GM19025 (cell line): ENCODE results near the gene TSPAN5.
A peak's percentile ranks its signal among the peaks of the same experiment; 100 is the strongest.

Source experiments
- ATAC-seq: cut with Tn5 transposase; IDR thresholded peaks from one replicate; pipeline ENCODE4 v1.9.1; 2021; ENCODE audit warnings: mild to moderate bottlenecking, low read depth, moderate library complexity; ENCODE audit not compliant: unreplicated experiment

The TSPAN5 gene

DNA sequence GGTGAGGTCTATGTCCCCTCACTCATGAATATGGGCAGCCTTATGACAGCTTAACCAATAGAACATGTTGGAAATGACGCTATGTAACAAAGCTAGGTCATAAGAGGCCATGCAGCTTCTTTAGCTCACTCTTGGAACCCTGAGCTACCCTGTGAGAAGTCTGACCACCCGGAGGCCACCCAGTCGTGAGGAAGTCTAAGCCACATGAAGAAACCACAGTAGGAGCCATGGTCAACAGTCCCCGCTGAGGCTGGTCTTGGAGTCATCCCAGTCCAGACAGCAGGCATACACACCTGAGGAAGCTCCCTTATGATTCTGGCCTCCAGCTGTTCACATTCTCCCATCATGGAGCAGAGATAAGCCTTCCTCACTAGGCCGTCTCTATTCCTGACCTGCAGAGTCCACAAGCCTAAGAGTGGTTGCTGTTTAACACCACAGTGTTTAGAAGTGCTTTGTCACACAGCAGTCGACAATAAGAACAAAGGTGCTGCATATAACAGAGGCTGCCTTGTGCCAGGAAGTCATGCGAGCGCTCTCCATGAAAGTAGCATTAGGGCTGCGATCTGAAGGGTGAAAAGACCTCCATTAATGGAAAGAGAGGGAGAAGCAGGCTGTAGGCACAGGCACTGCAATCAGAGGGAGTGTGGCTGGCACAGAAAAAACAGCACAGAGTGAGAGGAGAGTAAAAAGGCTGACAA lies 38.2 kb downstream of the TSPAN5 start:
- no peak for ATAC-seq

DNA sequence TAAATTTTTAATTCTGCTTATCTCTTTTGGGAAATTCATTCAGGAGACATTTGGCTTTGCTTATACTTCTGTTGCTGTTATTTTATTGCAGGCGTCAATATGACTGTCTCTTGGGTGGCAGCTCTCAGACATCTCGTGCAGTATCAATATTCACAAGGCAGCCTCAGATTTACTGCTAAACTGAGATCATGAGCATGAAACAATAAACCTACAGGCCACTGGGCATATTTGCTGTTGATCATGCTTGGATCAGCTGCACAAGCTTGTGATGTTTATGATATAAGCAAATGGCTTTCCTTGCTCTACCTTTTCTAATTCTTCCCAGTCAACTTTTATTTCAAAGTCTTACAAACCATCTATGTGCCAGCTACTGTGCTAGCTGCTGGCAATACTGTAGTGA lies 39.2 kb downstream of the TSPAN5 start:
- ATAC-seq = no peak

DNA sequence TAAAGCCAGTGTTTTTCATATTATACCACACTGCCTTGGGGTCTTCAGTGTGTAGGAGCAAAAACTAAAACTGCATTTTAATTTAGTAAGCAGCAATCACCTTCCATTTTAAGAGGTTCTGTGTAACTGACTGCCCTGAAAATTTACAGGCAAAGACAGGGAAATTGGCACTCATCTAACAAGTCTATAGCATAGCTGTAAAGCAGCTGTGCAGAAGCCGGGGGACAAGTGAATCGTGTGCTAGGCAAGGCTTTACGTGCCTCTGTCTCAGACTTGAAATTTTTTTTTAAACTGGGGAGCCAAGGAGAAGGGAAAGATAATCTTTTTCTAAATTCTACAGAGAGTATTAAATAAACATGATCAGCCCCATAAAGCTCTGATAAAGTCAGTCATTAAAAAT lies 39.7 kb downstream of the TSPAN5 start:
- no peak for ATAC-seq

DNA sequence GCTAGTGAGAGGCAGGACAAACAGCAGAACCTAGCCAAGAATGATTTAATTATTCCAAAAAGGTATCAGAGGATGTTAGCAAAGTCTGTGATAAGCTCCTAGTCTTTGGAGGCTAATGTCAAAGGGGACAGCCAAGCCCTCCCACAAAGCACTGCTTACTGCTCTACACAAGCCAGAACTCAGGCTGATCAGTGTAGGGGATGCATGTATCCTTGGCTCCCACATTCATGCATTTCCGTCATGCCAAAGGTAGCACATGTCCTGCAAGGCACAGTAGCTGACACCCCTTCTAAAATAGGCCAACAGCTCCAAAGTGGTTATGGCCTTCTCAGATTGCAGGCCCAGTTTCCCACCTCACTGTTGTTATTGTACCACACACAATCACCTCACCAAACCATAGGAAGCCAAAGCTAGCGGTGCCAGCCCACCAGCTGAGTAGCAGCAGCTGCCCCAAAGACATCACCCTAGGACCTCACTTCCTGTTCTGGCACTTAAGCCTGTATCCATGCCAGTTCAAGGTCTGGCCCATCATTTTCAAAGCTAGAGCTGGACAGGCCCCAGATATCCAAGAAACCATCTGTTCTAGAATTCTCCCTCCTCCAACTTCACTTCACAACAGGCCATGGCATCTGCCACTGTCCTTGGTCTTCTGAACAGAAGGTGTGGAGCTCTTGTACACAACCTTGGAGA lies 40.9 kb downstream of the TSPAN5 start:
- no peak for ATAC-seq

DNA sequence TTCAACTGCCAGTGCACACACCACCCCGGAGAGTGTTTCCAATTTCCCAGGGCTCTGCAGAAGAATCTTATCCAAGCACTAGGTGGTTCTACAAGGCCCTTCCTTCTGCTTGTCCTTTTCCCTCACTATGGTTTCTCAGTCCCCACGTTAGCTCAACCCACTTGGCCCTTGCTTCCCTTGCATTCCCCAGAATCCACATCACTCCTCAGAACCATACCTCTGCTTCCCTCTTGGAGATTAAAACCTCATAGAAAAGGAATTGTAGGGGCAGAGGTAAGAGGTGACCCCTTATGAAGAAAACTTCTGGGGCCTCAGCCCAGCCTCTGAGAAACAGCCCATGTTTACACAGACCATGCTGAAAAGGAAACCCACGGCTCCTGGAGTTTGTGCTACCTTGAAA lies 42.4 kb downstream of the TSPAN5 start:
- ATAC-seq = no peak

DNA sequence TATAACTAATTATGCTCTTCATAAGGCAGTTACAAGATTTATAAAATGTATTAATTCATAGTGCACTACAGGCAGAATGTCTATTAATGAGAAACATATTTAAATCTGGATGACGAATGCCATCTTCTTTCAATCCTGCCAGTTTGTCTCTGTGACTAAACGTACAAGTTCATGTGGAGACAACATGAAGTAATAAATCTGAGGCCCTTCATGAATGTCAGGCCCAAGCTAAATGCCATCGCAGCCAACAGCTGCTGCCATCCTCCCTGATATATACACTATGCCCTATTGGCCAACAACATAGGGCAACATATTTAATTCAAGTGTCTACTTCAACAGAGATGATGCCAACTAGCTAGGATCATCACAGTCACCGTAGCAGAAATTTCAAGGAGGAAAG lies 43.7 kb downstream of the TSPAN5 start:
- no peak for ATAC-seq

DNA sequence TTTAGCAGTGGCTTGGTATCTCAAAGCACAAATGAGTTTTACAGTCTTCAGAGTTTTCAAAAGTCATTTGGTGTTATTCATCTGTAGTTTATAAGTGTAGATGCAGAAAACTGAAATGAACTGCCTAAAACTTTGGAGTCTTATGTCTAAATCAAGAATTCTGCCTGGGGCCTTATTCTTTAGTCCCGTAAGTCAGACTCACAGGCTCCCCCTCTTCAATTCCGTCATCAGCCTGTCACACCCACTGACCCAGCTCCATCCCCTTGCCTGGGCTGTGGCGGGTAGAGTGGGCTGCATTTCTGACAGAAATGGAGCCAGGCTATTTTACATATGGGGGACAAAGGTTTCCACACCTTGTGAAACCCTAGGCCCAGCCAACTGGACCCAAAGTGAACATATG lies 44.3 kb downstream of the TSPAN5 start:
- ATAC-seq = no peak

DNA sequence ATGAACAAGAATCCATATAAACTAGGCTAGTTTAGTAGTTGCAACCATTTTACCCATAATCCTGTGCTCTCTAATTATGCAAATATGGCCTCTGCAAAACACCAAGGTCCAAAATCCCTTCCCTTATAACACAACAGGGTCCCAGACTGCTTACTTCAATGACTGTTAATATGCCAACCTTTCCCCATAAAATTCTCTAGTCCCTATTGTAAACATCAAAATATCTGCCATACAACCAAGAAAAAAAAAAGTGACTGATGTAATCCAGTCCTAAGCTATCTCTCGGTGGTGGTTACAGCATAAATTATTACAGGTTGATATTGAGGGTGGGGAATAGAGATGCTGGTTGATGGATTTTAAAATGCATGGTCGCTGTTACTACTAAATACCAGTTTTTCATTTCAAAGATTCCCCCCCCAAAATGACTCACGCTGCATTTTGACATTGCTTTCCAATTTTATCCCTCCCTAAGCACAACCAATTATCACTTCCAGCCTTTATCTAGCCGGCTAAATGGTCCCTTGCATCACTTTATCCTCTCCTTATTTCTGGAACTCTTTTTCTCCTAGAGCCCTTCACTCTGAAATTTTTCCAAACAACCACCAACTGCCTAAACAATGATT lies 44.8 kb downstream of the TSPAN5 start:
- no peak for ATAC-seq

DNA sequence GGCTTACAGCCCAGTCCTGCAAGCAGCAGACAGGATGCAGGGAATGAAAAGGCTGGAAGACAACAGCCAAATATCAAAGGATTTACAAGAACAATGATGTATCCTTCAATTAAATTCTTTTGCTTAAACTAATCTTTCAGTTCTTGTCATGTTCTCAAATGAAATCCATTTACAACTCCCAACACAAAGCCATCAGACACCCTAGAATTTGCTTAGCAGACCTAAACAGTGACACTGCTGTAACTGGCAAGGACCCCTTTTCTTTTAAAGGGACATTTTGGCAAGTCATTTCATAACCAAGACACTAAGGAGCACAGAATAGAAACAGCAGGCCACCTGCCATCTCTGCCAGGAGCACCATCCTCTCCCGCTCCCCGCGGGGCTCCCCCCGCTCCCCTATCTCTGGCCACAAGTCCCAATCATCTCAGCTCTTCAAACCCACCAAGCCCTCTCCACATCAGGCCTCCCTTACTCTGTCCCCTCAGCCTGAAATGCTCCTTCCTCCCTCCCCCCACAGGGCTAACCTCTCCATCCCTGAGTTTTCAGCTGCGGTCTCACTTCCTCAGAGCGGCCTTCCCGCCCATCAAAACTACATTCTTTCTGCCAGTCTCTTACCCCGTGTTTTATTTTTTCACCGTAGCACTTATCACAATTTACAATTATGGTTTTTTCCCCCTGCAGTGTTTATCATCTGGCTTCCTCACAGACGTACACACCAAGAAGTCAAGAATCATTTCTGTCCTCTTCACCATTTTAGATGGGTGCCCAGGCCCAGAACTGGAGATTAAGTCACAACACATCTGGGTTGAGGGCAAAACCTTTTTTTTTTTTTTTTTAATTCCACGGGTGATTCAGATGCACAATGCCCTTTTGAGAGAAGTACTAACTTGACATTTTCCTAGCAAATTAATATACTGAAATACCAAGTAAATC lies 45.8 kb downstream of the TSPAN5 start:
- ATAC-seq = peak; percentile 71

DNA sequence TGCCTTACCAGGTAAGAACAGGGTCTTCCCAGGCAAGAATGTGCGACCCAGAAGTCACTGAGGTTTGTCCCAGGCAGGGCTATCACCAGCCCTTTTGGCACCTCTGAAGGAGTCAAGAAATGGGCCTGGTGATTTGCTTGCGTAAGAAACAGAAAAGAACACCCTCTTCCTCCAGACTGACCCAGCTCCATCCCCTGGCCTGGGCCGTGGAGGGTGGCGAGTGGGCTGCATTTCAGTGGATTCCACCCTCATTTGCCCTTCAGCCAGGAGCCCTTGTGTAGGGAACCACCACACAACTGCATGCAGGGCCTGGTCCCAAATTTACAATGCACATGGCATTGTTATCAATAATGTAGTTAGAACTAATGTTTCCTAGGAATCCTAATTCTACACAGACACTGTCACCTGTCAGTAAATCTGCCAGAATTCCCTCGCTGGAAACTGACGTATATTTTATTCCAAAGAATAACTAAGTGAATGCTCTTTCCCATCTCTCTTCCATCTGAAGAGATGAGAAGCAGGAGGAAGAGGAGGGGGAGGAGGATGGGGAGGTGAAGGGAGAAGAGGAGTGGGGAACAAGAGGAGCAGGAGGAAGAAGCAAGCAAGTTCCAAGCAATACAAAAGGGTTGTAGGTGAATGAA lies 46.6 kb downstream of the TSPAN5 start:
- no peak for ATAC-seq

DNA sequence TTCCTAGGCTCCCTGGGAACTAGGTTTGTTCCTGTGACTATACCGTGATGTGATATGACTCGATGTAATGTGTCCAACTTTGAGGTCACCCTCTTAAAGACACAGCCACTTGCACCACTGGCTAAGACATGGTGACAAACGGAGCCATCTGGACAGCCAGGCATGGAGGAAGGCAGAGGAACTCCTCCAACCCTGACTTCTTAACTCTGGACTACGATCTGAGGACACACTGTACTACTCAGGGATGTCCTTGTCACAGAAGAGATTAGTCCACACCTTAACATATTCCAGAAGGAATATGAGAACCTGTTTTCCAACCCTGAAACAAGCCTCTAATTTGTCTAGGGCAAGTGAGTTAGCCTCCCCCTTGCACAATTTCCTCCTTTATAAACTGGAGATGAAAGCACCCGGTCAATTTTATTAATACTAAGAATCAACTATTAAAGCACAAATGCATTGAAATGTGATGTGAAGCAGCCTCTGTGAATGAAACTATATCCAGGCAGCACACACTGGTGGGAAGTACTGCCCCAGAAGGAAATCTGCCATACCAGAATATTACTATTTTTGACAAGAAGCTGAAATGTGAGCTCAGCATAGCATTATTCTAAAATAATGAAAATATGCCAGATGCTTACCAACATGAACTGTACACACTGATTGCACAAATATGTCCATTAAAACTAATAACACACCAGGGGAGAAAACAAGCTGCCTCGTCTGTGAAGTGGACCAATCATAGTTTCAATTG lies 47.3 kb downstream of the TSPAN5 start:
- no peak for ATAC-seq

DNA sequence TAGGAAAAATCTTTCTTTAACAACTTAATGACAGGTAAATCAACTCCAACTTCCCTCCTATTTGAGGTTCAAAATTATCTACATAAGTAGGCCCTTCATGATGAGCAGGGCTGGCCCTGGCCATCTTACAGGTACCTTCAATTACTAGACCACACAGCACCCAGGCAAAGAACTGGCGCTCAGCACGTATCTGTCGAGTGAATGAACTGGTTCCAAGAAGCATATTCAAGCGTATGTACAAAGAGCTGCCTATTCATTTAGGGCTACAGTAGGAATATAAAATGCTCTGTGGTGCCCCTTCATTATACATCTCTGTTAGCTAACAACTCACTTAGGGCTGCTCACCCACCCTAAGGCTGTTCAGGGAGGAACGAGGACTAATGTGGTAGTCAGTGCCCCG lies 48.0 kb downstream of the TSPAN5 start:
- no peak for ATAC-seq

DNA sequence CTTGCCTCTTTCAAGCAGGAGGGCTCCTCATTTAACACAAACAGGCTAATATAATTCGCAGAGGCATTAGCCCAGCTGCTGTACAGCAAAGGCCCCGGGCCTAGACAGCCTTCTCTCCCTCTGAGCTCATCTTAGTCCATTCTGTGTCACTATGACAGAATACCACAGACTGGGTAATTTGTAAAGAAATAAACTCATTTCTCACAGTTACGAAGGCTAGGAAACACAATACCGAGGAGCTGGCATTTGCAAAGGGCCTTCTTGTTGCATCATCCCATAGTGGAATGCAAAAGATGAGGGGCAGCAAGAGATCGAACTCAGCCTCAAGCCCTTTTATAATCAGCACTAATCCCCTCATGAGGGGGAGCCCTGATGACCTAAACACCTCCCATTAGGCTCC lies 48.5 kb downstream of the TSPAN5 start:
- ATAC-seq = no peak

DNA sequence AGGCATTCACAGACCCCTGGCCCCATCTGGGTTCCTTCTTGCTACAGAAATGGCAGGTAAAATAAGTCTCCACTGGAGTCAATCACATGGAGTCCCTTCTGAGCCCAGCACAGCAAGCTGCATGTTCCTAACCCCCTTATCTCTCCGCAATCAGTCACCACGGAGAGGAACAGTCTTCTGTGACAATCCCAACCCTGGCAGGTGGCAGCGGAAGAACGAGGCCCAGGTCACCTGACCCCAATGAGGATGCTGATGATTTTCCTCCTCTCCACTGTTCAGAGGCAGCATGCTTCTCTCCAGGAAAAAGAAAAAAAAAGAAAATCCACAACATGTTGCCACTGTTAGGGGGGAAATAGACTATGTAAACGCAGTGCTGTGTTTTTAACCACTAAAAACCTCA lies 50.1 kb downstream of the TSPAN5 start:
- ATAC-seq = no peak

DNA sequence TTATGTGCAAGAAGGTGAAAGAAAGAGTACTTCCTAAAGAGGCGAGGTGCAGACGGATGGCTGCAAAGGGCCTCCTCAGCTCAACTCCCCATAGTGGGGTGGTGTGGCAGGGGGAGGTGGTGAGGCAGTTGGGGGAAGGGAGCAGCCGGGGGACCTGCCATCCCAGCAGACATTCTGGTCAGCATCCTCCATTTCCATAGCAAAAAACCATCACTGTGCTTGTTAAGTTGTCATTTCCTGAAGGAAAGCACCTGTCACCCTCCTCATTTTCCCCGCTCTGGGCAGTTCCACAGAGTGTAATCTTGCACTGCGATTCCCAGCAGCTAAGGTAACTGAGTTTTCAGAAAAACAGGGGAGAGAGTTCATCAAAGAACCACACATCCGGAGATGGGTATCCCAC lies 51.5 kb downstream of the TSPAN5 start:
- no peak for ATAC-seq

DNA sequence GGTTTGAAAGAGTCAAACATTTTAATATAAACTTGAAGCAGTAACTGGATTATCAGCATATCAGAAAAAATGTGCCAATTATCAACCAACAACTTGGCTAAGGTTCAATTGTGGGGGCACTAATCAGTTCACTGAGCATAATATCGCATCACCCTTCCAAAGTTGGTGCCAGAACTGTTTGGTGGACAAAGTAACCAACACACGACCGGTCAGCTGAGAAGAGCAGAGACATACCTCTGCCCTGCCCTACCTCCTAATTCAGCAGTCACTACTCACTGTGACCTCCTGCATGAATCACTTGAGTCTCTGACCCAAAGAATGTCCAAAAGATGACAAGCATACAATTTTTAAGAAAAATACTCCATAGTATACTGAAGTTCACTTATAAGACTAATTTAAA lies 53.2 kb downstream of the TSPAN5 start:
- no peak for ATAC-seq

DNA sequence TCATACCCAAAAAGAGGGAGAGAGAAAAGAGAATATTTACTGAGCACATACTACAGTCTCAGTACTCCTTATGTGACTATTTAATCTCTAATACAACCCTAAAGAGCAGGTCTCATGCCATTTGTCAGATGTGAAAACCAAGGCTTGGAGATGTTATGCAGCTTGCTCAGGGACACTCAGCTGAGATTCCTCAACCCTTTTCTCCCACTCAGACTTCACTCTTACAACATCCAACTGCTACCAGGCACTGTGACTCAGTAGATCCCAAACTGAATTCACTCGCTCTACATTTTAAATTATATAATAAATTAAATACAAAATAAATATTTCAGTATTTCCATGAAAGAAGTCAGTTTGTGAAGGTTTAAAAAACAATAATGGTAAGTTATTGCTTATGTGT lies 53.7 kb downstream of the TSPAN5 start:
- no peak for ATAC-seq

DNA sequence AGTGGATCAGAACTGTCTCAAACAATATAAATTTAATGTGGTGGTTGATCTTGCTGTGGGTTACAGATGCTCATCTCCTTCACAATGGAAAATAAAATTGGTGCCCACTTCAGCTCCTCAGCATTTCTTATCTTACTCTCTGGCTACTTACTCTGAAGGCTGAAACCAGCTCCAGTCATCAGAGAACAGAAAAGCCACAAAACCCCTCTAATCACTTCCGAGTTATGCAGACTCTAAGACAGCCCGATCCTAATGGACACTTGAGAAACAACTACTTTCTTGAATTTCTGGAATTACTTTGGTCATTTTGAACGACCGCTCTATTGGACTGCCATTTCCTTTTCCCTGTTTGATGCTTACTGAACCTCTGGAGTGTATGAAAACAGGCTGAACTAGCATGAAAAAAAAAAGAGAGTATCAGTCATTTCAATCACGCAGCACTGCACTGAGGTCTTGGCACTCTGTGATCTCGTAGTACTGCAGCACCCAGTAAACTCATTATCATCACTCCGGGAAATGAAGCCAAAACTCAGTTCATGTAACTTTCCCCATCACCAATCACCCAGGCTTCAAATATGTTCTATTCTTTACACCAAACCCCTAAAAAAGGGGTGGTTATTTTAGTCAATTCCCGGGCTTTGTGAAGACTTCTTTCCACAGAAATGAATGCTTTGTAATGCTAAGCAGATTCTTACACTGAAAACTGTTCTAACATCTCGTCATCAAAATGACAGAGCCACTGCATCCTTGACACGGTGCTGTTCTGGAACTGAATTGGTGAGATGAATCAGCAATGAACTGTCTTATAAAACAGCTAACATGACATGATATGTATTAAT lies 54.5 kb downstream of the TSPAN5 start:
- no peak for ATAC-seq

DNA sequence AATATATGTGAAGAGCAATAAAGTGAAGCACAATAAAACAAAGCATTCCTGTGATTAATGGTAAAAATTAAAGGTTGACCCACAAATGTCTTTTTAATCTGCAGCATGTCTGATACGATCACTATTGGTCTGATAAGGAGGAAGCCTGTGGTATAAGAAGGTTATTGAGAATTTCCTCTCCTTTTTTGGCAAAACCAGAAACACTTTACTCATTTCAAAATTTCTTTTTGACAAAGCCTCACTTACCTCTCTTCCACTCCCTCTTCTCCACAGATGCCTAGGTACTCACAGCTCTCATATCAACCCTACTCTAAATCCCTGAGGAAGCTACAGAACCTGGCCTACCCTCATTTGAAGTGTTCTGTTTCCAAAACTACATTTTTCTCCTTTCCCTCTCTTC lies 56.1 kb downstream of the TSPAN5 start:
- ATAC-seq = peak; percentile 41
